Ectodermal cell (in vitro differentiated cells): ENCODE data around the gene DNASE2.

Source experiments
- H3K27ac ChIP-seq: 2 replicates; pipeline ENCODE4 v1.7.0; 2013; ENCODE audit warnings: mild to moderate bottlenecking, low read depth, low read length; ENCODE audit not compliant: insufficient read depth, poor library complexity, severe bottlenecking
- H3K27me3 ChIP-seq: 2 replicates; pipeline ENCODE4 v1.7.0; 2013; ENCODE audit warnings: mild to moderate bottlenecking, low read length; ENCODE audit not compliant: insufficient read depth, control insufficient read depth, poor library complexity, severe bottlenecking
- H3K36me3 ChIP-seq: one replicate; pipeline ENCODE4 v1.7.0; 2013; ENCODE audit warnings: low read length; ENCODE audit not compliant: control insufficient read depth, insufficient read depth
- H3K4me1 ChIP-seq: one replicate; pipeline ENCODE4 v1.7.0; 2013; ENCODE audit warnings: low read length; ENCODE audit not compliant: control insufficient read depth, insufficient read depth
- H3K4me3 ChIP-seq: 2 replicates; pipeline ENCODE4 v1.7.0; 2013; ENCODE audit warnings: low read depth, low read length, control low read depth; ENCODE audit not compliant: insufficient read depth
- H3K9me3 ChIP-seq: 2 replicates; pipeline ENCODE4 v1.7.0; 2013; ENCODE audit warnings: mild to moderate bottlenecking, low read length, moderate library complexity; ENCODE audit not compliant: control insufficient read depth
- WGBS, 2 experiments: methylation state at CpG; one replicate each; pipeline ENCODE4 v1.1.7; 2013; ENCODE audit warnings: missing lambda C conversion rate in 2 of 2; 5-methylcytosine and 5-hydroxymethylcytosine counted together

The DNASE2 gene

DNA sequence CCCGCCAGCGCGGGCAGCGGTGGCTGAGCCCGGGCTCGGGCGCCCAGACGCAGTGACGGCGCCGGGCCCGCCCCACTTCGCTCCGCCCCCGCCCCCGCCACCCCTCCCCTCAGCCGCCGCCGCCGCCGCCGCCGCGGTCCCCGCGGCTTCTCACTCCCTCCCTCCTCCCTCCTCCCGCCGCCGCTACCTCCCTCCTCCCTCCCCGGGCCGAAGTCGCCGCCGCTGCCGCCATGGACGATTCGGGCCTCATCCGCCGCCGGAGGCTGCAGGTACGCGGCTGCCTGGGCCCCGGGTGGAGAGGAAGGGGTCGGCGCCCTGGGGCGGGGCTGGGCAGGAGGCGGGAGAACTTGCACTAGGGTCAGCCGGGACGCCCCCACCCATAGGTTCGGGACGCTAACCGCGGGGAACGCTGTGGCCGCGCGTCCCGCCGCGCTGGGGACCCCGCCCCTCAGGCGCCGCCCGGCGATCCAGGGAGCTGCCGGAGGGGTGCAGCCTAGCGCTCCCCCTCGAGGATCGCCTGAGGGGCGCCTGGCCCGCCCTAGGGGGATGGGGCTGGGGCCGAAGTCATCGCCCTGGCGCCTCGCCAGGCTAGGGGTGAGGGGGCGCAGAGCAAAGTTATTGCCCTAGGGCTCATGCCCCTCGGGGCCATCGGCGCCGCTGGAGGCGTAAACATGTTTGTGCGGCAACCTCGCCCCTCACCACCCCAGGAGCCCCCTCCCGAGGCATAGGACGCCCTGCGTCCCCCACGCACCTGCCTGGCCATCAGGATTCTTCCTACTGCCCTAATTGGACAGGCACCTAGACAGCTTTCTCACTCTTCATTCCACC lies 47.3 kb downstream of the DNASE2 start:
- peak overlapping the region; percentile 49 for H3K4me3 ChIP-seq
- no peaks in the 10 kb centered on the region for H3K36me3 ChIP-seq
- H3K27me3 ChIP-seq = peaks cover 97% of the 10 kb centered on the region
- H3K9me3 ChIP-seq = no peaks in the 10 kb centered on the region
- no peak overlapping the region for H3K27ac ChIP-seq
- WGBS, 2 experiments = 1% methylated on average over 59 to 76 of the region's 87 CpGs
- peaks cover 7% of the 10 kb centered on the region for H3K4me1 ChIP-seq

GRCh38 chr19:12833418-12833737 lies 47.9 kb downstream of the DNASE2 start:
- Histone ChIP-seq H3K9me3 (no peaks in the 10 kb centered on the region), H3K27me3 (peaks cover 97% of the 10 kb centered on the region), H3K27ac (no peak overlapping the region), H3K36me3 (no peaks in the 10 kb centered on the region), H3K4me1 (peaks cover 5% of the 10 kb centered on the region), H3K4me3 (no peak overlapping the region)
- 1 to 2% methylated on average over 5 of the region's 5 CpGs for WGBS, 2 experiments

DNA sequence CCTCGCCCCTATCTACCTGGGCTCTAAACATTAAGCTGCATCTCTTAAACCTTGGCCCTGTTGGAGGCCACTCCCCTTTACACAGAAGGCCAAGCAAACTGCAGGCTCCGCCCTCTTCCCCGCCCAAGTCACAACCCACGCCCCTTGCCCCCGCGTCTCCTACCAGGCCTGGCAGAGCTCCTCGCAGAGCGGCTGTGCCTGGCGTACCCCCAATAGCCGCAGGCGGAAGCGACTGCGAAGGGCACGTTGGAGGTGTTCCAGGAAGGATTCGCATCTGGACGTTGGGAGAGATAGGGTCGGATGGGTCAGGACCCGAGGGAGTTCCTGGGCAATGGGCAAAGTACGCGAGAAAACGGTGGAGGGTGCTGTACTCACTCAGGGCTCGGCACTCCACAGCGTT lies 52.8 kb downstream of the DNASE2 start:
- Histone ChIP-seq H3K4me3 (no peak overlapping the region), H3K4me1 (no peaks in the 10 kb centered on the region), H3K27me3 (peaks cover 64% of the 10 kb centered on the region), H3K36me3 (no peaks in the 10 kb centered on the region), H3K27ac (no peak overlapping the region), H3K9me3 (no peaks in the 10 kb centered on the region)
- 24% methylated on average over 23 of the region's 23 CpGs for WGBS, 2 experiments

DNA sequence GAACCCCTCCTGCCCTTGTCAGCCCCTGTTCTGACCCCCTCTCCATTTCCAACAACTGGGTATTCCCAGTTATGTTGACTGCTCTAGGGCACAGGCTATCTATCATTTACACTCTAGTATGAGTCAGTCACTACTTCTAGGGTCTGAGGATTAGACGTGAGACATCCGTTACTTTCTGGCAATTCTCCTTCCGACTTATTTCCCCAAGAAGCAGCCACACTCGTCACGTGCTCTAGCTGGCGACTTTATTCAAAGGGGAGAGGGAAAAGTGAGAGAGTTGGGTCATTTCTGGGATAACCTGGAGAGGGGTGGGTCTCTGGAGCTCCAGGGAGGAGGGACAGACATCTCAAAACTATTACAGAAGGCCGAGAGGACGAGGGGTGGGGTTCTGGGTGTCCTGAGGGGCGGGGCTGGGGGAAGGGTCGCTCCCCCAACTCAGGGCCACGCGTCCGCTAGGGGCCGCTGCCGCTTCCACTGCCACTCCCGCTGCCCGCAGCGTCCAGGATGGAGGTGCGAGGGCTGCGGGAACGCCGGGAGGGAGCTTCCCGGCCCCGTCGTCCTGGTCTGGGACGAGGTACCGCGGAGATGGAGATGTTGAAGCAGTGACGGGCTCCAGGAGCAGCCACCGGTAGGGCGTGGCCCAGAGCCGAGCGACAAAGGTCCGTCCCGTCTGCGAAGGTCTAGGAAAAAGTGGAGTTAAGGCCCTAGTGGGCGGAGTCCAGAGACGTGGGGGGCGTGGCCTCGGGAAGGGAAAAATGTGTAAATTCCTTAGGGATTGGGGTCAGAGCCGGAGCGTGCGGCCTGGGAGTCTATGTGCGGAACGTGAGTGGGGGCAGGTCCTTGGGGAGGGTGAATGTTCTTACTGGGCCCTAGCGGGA lies 55.8 kb downstream of the DNASE2 start:
- H3K27me3 ChIP-seq = peaks cover 34% of the 10 kb centered on the region
- no peak overlapping the region for H3K4me3 ChIP-seq
- WGBS, 2 experiments = 10 to 11% methylated on average over 46 of the region's 46 CpGs
- no peaks in the 10 kb centered on the region for H3K36me3 ChIP-seq
- no peaks in the 10 kb centered on the region for H3K4me1 ChIP-seq
- H3K9me3 ChIP-seq = no peaks in the 10 kb centered on the region
- H3K27ac ChIP-seq = no peak overlapping the region
